NCI-H1105 treated with DMSO at 0.1 percent for 48 hours (cell line): ENCODE measurements around the gene AAGAB.
A peak's percentile ranks its signal among the peaks of the same experiment; 100 is the strongest.
"Not testable (repeated sequence)": the region's sequence is repeated elsewhere in the genome, so short reads cannot be mapped to it uniquely, and the experiment has no call there.

ENCODE experiments used
- DNase-seq: peaks from one replicate; lab custom pipeline; 2025; lab: John Stamatoyannopoulos, UW

Gene AAGAB

DNA sequence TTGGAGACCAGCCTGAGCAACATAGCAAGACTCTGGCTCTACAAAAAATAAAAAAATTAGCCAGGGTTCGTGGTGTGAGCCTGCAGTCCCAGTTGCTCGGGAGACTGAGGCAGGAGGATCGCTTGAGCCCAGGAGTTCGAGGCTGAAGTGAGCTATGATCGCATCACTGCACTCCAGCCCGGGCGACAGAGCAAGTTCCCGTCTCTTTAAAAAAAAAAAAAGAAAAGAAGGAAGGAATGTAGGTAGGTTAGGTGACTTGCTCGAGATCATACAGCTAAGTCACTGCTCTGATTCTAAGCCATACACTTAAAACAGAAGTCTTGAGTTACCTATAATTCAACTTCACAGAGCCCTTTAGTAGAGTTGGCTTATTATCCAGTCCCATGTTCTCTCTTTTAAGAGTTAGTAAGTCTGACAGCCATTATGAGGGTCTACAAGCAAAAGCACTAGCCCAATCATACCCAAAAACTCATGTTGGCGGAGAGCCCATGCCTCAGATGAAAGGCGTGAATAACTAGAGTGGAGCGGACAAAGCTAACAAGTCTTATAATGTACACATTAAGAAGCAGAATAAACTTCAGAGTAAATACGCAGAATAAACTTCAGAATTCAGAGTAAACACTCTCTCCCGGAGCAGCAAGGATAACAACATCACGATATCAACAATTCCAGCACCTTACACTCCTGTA is 768 bp downstream of the AAGAB start:
- DNase-seq, result no peak

DNA sequence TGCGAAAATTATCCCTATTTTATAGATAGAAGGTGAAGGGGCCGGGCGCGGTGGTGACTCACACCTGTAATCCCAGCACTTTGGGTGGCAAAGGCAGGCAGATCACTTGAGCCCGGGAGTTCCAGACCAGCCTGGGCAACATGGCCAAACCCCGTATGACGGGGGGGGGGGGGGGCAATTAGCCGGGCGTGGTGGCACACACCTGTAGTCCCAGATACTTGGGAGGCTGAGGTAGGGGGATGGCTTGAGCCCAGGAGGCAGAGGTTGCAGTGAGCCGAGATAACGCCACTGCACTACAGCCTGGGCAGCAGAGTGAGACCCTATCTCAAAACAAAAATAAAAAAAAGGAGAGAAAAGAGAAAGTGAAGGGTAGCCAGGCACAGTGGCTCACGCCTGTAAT is 1.4 kb downstream of the AAGAB start:
- no peak for DNase-seq

DNA sequence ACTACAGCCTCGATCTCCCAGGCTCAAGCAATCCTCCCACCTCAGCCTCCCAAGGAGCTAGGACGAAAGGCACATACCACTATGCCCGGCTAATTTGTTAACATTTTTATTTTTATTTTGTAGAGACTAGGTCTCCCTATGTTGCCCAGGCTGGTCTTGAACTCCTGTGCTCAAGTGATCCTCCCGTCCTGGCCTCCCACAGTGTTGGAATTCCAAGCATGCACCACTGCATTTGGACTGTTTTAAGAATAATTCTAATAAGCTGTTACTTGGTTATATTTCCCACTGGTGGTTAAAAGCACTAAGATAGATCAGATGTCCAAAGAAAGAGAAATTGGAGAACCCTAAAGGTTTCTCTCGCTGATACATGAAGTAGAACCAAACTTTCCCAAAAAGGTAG is 3.1 kb downstream of the AAGAB start:
- DNase-seq, result no peak

DNA sequence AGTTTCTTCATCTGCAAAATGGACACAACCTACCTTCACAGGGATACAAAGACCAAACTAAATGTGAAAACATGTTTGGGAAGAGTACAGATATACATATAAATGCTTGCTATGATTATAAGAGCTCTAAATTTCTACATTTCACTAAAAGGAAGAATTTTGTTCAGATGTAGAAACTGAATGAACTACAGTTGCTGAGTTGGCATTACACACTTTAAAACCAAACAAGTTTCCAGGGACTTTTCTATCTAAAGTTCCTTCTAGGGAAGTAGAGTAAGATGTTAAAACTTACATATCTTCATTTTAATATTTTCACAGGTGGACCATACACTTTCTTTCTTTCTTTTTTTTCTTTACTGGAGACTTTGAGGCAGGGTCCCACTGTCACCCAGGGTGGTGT is 4.6 kb downstream of the AAGAB start:
- DNase-seq, result no peak

DNA sequence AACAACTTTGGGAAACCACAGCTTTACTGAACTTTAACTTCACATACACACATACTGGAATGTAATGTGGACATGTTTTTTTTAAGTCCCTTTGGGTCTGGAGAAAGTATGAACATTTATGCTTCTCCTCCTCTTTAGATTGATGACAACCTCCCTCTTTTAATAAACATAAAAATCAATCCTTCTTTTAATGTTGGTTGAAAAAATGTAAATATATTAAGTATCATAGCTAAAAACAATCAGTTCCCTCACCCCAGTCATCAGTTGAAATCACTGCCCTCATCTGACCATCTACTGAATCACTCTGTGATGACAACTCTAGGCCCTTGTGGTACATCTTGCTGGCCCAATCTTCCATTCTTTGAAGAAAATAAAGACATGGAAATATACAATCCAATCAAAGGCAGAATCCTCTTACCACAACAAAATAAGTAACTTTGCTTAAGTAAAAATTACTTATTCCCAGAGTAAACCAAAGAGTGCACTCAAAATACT is 6.4 kb downstream of the AAGAB start:
- DNase-seq, result no peak

DNA sequence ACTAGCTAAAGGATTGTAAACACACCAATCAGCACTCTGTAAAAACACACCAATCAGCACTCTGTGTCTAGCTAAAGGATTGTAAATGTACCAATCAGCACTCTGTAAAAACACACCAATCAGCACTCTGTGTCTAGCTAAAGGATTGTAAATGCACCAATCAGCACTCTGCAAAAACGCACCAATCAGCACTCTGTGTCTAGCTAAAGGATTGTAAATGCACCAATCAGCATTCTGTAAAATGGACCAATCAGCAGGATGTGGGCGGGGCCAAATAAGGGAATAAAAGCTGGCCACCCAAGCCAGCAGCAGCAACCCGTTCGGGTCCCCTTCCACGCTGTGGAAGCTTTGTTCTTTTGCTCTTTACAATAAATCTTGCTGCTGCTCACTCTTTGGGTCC is 7.9 kb downstream of the AAGAB start:
- not testable (repeated sequence) for DNase-seq

DNA sequence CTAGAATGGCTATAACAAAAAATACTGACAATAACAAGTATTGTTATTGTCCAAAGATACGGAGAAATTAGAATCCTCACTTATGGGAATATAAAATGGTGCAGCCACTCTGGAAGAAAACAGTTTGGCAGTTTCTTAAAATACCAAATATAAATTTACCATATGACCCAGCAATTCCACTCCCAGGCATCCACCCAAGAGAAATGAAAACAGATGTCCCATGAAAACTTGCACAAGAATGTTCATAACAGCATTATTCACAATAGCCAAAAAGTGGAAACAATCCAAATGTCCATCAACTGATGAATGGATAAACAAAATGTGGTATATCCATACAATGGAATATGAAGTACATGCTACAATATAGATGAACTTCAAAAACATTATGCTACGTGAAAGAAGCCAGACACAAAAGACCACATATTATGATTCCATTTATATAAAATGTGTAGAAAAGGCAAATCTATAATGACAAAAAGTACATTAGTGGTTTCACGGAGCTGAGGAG is 9.4 kb downstream of the AAGAB start:
- no peak for DNase-seq

DNA sequence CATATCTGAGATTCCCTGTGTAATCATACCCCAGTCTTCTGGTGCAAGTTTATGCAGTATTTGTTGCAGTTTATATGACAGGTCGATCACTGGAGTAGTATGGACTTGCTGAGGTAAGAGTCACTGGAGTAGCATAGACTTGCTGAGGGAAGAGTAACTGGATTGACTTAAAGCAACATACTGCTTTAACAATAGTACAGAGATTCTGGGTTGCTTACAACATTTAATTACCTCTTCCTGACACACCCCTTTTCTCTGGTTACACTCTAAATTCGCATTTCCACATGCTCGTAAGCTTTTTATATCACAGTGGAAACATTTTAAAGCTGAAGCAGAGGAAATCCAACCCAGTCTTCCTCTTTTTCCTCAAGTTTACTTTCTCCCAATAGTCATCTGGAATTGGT is 11.8 kb downstream of the AAGAB start:
- DNase-seq, result no peak

DNA sequence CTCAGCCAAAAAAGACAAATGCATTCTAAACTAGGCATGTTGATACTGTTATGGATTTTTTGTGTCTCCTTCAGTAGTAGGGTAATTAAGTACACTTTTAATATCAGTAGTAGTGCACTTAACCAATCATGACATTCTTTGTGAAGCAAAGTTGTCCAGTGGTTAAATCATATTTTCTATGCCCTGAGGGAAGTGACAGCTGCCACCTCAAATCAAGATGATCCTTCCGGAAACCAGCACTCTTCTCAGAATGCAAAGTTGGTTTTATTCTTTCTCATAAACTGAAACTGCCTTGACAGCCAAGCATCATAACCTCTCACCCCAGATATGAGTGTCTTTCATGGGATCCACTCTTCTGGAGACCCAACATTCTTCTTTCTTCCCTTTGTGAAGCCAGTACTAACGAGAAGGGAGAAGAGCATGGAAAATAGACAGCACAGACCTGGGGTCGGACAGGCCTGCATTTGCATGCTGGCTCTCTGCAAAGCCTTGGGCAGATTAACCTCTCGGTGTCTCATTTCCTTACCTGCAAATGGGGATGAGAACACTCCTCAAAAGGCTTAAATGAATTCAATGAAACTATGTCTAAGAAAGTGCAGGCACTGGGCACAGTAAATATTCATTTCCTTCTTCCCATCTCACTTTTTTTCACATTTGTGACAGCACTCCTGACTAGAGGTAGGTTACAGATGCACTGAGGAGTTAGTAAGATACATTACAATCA is 13.2 kb downstream of the AAGAB start:
- no peak for DNase-seq

DNA sequence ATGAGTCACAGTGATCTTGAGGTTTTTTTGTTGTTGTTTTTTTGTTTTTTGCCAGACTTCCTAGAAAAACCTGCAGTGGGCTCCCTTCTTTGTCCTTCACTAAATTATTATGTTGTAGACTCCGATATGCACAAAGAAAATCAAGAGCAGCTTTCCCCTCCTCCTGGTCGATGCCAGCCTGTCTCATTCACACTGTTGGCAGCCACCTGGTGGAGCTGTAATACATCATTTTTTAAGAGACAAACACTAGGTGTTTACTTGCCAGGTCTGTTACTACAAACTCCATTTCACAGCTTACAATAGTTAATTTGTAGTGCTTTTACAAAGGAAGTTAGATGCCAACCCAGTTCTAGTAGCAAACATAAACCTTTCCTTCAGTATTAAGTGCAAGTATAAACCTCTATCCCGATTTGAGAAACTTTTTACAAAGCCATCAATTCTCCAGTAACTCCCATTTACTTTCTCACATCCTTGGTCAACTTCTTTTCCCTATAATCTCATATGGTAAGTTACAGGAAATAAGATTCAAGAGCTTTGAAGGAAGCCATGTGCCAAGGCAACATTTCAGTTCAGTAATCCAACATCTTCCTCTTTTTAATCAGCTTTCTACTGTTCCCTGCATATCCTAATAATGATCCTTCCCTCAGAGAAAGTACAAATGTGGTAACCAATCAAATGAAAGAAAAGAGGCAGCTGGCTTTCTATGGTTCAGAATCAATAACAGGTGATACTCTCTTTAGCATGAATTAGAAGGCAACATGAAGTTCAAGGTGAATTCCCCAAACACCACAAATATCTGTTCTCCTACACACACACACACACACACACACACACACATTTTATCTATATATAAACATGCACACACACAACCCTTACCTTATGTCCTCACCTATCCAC is 14.0 kb downstream of the AAGAB start:
- peak; percentile 80 for DNase-seq

DNA sequence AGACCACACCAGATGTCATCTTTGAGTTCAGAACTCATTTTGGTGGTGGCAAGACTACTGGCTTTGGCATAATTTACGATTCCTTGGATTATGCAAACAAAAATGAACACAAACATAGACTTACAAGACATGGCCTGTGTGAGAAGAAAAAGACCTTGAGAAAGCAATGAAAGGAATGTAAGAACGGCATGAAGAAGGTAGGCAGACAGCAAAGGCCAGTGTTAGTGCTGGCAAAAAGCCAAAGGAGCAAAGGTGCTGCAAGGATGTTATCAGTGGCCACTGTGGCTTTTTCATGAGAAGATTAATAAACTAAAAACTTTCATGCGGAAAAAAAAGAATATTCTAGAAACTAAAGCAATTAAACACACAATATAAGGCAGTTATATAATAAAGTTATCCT is 21.9 kb downstream of the AAGAB start:
- no peak for DNase-seq

DNA sequence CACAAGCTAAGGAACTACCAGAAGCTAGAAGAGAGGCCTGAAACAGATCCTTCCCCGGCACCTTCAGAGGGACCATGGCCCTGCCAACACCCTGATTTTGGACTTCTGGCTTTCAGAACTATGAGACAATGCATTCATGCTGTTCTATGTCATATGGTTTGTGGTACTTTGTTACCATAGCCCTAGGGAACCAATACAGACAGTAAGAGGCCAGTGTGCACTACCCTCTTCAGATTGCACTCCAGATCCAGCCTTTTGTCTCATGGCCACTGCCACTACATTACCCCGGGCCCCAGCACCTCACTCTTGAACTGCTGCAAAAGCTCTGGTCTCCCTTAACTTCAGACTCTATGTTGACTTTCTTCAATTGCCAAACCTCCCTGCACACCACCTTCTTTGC is 24.0 kb downstream of the AAGAB start:
- no peak for DNase-seq

DNA sequence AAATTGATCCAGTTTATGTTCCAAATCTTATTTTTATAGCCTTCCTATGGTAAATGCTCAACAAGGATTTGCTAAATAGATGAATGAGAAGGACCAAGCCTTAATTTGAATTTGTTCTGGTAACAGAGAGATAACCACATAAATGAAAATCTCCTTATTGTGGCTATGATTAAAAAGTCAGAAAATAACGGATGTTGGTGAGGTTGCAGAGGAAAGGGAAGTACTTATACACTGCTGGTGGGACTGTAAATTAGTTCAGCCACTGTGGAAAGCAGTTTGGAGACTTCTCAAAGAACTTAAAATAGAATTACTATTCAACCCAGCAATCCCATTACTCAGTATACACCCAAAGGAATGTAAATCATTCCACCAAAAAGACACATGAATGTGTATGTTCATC is 26.2 kb downstream of the AAGAB start:
- DNase-seq, result no peak

DNA sequence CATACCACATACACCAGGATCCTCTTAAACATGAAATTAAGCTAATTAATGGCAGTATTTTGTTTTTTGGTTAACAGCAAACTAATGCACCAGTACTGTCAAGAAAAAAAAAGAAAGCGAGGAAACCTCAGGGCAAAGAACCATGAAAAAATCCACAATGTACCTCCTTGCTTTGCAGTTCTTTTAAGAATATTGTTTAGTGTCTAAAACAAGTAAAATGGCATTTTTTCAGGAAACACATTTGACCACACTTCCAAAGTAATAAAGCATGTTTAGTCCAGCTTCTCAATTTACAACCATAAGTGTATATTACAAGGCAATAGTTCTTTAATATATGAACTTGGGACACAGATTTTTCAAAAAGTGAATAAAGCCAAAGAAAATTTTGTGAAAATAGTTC is 26.6 kb downstream of the AAGAB start:
- DNase-seq, result no peak

DNA sequence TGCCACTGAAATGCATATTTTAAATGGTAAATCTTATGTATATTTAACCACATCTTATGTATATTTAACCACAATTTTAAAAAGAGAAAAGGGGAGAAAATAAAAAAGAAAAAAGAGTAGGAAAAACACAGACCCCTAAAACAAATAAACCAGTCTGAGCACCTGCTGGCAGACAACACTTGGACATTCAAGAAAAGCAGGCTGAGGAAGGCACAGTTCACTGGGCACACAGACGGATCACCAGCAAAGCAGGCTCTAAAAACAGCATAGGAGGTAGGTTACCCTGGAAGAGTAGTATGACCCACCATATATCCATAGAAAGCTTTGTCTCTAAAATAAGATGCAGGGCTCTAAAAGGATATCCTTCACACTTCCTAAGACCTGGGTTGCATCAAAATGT is 27.0 kb downstream of the AAGAB start:
- no peak for DNase-seq

DNA sequence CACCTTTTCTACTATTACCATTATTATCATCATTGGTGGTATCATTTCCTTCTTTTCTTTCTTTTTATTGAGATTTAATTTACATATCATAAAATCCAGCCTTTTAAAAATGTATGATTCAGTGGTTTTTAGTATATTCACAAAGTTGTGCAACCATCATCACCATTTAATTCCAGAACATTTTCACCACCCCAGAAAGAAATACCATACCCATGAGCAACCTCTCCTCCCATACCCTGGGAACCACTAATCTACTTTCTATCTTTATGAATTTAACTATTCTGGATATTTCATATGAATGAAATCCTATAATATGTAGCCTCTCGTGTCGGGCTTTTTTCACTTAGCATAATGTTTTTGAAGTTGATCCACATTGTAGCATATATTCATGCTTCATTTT is 29.1 kb downstream of the AAGAB start:
- no peak for DNase-seq

DNA sequence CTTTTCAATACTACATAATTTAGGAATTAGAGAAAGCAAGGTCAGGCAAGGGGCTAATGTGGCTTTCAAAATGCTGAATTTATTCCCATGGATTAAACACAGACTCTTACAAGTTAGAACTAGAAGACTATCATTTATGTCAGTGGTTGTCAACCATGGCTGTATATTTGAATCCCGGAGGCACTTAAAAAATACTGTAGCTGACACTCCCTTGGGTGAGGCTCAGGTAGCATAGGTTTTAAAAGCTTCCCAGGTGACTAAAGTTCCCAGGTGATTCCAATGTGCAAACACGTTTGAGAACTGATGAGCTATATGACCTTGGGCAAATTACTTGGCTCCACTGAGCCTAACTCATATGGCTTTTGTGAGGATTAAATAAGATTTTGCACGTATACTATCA is 29.6 kb downstream of the AAGAB start:
- no peak for DNase-seq

DNA sequence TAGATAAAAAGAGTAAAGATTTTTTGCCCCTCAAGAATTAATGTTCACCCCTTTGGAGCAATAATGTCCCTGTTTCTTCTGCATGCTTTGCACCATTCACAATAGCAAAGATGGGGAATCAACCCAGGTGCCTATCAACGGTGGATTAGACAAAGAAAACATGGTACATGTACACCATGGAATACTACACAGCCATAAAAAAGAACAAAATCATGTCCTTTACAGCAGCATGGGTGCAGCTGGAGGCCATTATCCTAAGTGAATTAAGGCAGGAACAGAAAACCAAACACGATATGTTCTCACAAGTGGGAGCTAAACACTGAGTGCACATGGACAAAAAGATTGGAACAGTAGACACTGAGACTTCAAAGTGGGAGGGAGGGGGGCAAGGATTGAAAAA is 35.2 kb downstream of the AAGAB start:
- DNase-seq, result no peak

DNA sequence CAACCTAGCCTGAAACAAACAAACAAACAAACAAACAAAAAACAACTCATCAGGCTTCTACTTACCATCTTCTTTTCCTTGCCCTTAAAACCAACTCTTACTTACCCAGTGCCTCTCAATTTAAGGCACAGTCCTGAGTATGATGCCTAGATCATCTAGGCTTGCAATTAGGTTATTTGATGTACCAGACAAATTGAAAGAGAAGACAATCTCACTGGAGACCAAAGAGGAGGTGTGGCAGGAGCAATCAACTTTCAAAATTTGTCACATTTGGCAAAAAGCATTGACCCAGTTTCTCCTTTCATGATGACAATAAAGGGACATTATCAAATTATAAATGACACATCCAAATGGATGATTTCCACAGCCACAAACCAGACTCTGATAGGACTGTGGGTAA is 36.0 kb downstream of the AAGAB start:
- DNase-seq, result no peak

DNA sequence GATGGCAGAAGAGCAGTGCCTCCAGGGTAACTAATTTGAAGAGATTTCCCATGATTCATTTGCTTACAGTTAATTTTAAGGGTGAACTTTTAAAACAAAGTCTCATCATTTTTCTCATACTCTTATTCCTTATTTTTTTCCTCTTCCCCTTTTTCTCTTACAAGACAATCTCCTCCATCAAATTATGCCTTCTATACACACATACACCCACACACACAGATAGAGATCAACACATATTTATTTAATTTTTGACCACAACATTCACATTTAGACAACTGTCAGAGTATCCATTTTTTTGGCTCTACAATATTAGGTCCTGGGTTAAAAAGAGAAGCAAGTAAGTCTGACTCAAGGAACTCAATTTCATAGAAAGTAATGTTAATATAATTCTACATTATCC is 37.6 kb downstream of the AAGAB start:
- no peak for DNase-seq

DNA sequence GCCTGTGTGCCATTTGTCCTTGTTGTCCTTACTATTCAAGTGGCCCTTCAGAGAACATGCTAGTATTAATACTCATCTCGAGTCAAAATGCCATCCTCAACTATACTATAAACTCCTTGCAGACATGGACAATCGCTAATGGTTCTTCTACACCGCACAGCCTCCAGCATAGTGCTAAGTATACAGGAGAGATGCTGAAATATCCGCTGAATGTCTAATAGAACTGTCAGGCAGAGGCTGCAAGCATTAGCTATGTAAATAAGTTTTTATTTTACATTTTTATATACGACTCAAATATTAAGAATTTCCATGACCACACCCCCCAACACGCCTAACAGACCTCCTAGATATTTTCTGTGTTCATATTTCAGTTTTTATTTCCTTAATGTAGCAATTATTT is 39.4 kb downstream of the AAGAB start:
- no peak for DNase-seq

DNA sequence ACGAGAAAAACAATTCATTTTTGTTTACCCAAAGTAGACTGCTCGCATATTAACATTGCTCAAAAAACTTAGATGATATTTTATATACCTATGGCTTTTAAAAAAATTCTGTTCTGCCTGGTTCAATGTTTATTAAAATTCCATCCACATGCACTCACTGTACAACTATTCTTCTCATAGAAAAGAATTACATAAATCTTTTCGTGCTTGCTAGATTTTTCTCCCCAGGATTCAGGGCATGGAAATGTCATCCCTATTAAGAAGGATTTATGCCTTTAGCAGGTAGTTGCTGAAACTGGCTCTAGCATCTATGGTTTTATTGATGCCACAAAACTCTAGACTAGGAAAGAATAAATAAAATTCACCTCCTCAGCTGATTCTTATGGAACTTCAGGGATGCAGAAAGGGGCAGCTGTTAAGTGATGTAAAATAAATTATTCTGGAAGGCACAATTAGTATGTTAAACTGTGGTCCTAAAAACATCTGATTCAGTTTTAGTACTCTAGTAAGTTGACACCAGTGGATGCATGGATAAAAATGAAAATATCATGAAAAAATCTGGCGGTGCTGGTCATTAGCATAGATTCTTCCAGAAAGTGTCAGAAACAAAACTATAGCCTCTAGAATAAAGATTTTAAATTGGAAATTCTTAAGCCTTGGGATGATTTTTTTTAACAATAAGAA is 41.6 kb downstream of the AAGAB start:
- no peak for DNase-seq
